ENCODE data around the gene DEGS2. TPM values are rescaled to one million over a fixed set of nuclear protein-coding genes. Genes with fewer than 3 reads are reported as not detected.
A peak's percentile ranks its signal among the peaks of the same experiment; 100 is the strongest.

DEGS2 gene
- total and polyA plus RNA-seq, 2 of the 13 experiments (the other 11 are each of a cell fraction or from before 2014, with no cell fraction given): 0.09 TPM

DNA sequence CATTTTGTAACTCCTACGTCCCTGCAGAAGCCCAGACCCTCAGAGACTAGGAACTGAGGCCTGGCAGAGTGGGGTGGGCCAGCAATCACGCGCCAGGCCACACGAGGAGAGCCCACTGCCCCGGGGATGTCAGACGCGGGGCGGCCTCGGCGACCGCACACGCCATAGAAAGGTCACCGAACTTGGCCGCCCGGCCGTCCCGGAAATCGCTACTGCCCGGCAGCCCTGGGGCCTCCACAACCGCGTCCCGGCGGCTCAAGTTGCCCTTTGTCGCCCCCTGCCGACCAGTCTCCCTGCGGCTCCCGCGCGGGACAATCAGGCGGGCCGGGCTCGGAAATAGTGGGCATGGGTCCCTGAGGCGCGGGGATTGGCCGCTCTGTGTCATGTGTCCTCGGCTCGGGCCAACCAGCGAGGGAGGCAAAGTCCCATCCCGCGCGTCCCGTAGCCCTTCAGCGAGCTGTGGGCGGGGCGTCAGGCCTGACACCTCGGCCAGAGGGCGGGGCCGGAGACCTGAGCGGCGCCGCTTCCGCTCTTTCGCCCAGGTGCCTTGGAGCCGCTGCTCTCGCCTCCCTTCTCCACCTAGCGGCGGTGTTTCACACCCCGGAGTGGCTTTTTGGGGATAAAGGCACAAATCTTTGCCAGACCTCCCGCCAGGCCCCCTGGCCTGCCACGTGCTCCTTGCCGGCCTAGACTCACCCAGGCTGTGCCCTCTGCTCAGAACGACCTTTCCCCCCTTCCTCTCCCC is 33.4 kb upstream of the DEGS2 start (continued):
- TF ChIP-seq, protein P1, sequence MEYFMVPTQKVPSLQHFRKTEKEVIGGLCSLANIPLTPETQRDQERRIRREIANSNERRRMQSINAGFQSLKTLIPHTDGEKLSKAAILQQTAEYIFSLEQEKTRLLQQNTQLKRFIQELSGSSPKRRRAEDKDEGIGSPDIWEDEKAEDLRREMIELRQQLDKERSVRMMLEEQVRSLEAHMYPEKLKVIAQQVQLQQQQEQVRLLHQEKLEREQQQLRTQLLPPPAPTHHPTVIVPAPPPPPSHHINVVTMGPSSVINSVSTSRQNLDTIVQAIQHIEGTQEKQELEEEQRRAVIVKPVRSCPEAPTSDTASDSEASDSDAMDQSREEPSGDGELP (IDR thresholded peaks at IDR 0.05; ENCODE audit: borderline replicate concordance, low read depth): peak; percentile 61; the same call in 1 of the 2 replicates
- TF ChIP-seq SETDB1 (CRISPR knock-in tag; IDR thresholded peaks at IDR 0.05; ENCODE audit: borderline replicate concordance): no peak
- TF ChIP-seq, protein P2, sequence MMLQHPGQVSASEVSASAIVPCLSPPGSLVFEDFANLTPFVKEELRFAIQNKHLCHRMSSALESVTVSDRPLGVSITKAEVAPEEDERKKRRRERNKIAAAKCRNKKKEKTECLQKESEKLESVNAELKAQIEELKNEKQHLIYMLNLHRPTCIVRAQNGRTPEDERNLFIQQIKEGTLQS (CRISPR knock-in tag; IDR thresholded peaks at IDR 0.05): peak; percentile 14; the same call in 1 of the 2 replicates
- 0 out of 2 replicates have a peak, but pooled peaks have one; percentile 50 for TF ChIP-seq RFXANK (CRISPR knock-in tag; IDR thresholded peaks at IDR 0.05)
- TF ChIP-seq CEBPB (IDR thresholded peaks at IDR 0.05; ENCODE audit: borderline replicate concordance, low read depth, low read length): no peak
- TF ChIP-seq FOXC1 (CRISPR knock-in tag; IDR thresholded peaks at IDR 0.05; ENCODE audit: borderline replicate concordance): peak; percentile 70; the same call in 1 of the 2 replicates
- peak; percentile 28 for TF ChIP-seq GABPA (IDR thresholded peaks at IDR 0.05; ENCODE audit: low read depth, low read length)
- peak; percentile 84 for TF ChIP-seq GABPA (CRISPR knock-in tag; IDR thresholded peaks at IDR 0.05; ENCODE audit: low read depth)
- TF ChIP-seq ZBTB20 (CRISPR knock-in tag; IDR thresholded peaks at IDR 0.05; ENCODE audit: borderline replicate concordance, low read depth): peak; percentile 87; the same call in 1 of the 2 replicates
- peak; percentile 78 for TF ChIP-seq SNAPC2 (CRISPR knock-in tag; IDR thresholded peaks at IDR 0.05)
- no peak for TF ChIP-seq CAMTA2 (CRISPR knock-in tag; IDR thresholded peaks at IDR 0.05; ENCODE audit: borderline replicate concordance)
- no peak for TF ChIP-seq RBM22 (optimal IDR thresholded peaks at IDR 0.05; ENCODE audit: low read length)
- no peak for TF ChIP-seq ZNF841 (CRISPR knock-in tag; IDR thresholded peaks at IDR 0.05; ENCODE audit: borderline replicate concordance)
- TF ChIP-seq ZNF691 (CRISPR knock-in tag; IDR thresholded peaks at IDR 0.05; ENCODE audit: borderline replicate concordance, low read depth): peak; percentile 74; the same call in 1 of the 2 replicates
- 0 out of 2 replicates have a peak, but pooled peaks have one; percentile 67 for TF ChIP-seq ZNF253 (CRISPR knock-in tag; IDR thresholded peaks at IDR 0.05; ENCODE audit: borderline replicate concordance)
- TF ChIP-seq ZNF644 (CRISPR knock-in tag; IDR thresholded peaks at IDR 0.05; ENCODE audit: low read depth): no peak
- no peak for TF ChIP-seq NR1H2 (CRISPR knock-in tag; IDR thresholded peaks at IDR 0.05; ENCODE audit: borderline replicate concordance, low read depth)
- peak; percentile 56; the same call in 1 of the 2 replicates for TF ChIP-seq TFE3 (CRISPR knock-in tag; IDR thresholded peaks at IDR 0.05)
- TF ChIP-seq, protein P3, sequence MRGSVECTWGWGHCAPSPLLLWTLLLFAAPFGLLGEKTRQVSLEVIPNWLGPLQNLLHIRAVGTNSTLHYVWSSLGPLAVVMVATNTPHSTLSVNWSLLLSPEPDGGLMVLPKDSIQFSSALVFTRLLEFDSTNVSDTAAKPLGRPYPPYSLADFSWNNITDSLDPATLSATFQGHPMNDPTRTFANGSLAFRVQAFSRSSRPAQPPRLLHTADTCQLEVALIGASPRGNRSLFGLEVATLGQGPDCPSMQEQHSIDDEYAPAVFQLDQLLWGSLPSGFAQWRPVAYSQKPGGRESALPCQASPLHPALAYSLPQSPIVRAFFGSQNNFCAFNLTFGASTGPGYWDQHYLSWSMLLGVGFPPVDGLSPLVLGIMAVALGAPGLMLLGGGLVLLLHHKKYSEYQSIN (CRISPR knock-in tag; IDR thresholded peaks at IDR 0.05; ENCODE audit: borderline replicate concordance): no peak
- TF ChIP-seq HOMEZ (CRISPR knock-in tag; IDR thresholded peaks at IDR 0.05; ENCODE audit: low read depth): peak; percentile 99
- peak; percentile 31 for TF ChIP-seq AGO2 (optimal IDR thresholded peaks at IDR 0.05; ENCODE audit: low read depth, low read length)

All from HepG2 (cell line).